ENCODE measurements around the gene COL23A1. TPM values are rescaled to one million over a fixed set of nuclear protein-coding genes. Genes with fewer than 3 reads are reported as not detected.
A peak's percentile ranks its signal among the peaks of the same experiment; 100 is the strongest.

Gene COL23A1
- polyA plus RNA-seq, 12 donors: 1.1 to 20.5 (median 2.9) TPM; not detected in 2

DNA sequence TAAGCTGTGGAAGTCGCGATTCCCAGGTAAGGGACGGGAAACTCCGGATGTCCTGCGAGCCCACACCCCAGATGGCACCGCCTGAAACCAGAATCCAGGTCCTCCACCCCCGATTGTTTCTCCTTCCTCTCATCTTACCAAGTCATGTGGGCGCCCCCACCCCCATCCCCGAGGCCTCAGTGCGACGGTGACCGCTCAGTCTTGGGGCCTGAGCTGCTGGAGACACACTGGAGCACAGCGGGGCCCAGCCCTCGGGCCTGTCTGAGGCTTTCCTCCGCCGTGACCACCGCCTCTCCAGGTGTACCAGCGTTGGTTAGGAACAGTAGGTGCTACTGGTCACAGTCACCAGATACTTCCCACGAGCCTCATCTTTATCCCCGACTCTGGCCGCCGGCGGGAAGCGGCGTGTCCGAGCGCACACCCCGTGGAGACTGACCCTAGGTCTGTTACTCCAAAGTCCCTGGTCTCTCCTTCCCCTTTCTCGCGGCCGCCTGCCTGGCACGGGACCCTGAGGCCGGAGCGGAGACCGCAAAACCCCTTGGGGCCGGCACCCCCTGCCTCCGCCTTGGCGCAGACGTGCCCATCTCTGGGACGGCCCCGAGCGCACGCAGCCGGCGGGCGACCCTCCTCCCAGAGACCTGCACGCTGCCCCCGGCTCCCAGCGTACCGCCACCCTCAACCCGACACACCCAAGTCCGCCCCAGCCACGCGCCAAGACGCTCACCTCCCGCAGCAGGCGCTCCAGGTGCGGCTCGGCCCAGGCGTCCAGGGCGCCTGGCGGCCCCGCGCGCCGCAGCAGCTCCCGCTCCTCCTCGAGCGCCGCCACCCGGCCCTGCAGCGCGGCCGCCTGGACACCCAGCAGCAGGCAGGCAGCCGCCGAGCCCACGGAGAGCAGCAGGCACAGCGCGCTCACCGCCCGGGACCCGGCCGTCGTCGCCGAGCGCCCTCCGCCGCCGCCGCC is 733 bp downstream of the COL23A1 start:
- DNase-seq: no peak

DNA sequence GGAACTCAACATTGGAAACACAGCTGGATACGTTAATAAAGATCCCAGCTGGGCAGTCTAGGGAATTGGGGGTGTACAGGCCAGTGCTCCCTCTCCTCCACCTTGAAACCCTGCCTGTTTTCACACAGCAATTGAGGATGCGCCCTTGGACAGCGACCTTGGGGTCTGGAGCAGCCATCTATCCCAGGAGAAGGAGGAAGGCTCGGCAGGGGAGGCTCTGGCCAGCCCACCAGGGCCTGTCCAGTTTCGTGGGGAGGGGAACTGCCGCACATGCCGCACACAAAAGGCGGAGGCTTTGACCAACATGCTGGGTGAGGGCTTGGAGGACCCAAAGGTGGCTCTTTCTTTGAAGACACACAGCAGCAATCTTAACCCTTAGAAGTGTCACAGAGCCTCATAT is 1.4 kb downstream of the COL23A1 start:
- no peak for DNase-seq

DNA sequence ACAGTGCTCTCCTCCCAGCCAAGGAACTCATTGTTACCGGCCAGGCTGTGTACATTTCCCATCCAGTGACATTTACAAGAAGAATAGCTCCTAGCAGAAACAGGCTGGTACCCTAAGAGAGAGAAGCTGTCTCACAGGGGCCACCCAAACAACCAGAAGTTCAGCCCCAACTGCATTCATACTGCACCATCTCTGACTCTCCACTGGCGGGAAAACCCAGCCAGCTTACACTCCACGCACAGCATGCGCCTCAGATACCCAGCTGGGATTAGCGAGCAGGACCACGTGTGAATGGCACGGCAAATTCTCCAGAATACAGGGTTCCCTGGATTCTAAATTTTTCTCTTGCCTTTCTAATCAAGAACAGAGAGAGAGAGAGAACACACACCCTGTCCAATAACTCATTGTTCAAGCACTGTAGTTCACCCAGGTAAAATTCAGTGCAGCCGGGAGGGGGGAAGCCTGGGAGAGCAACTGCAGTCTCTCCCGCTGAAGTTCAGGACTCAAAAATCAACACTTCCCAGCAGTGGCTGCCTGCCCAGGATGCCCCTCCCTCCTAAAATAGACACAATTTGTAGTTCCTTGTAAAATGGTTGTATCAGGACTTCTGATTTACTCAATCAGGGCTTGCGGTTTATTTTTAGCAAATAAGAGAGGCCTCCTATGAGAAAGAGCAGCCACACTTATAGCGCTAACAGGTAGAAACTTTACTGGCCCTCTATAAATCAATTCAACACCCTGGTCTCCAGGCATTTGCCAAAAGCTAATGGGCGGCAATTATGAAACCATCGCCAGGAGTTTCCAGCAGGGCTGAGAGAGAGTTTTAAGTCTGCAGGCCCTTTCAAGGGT is 2.2 kb downstream of the COL23A1 start:
- DNase-seq: no peak

DNA sequence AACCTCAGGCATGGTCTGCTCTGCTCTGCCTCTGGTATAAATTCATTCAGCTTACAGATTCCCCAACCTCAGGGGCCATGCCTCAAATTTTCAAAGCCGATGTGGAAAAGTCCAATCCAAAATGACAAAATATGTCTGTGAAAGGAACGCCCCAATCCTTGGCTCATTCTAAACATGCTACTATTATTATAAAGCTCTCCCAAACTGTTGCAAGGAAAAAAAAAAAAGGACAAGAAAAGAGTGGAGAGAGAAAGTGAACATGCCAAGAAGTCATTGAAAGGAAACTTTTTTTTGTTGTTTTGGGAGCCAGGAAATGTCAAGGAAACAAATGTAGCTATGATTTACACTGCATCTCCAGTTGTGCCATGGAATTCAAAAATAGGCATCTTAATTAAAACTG is 3.8 kb downstream of the COL23A1 start:
- DNase-seq: no peak

DNA sequence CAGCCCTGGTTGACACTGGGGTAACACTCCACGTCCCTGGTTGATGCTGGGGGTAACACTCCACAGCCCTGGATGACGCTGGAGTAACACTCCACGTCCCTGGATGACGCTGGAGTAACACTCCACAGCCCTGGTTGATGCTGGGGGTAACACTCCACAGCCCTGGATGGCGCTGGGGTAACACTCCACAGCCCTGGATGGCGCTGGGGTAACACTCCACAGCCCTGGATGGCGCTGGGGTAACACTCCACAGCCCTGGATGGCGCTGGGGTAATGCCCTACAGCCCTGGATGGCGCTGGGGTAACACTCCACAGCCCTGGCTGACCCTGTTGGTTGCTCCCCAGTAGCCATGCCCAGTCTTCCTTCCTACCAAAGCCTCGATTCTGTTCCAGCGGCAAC is 4.8 kb downstream of the COL23A1 start:
- DNase-seq: peak; percentile 63

DNA sequence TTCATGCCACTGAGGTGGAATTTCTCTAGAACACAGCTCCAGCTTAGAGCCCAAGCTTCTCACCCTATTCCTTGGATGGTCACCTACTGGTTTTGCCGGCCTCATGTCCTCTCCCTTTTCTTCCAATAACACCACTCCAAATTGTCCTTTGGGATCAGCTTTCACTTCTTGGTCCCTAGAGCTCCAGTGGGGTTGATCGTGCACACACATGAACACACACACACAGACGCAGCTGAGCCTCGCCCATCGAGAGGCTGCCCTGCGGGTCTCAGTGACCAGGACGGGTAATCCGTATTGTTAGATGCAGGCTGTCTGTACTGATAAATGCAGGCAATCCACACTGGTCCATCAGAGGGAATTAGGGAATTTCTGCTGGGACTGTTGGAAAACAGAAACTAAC is 6.9 kb downstream of the COL23A1 start:
- DNase-seq: no peak

DNA sequence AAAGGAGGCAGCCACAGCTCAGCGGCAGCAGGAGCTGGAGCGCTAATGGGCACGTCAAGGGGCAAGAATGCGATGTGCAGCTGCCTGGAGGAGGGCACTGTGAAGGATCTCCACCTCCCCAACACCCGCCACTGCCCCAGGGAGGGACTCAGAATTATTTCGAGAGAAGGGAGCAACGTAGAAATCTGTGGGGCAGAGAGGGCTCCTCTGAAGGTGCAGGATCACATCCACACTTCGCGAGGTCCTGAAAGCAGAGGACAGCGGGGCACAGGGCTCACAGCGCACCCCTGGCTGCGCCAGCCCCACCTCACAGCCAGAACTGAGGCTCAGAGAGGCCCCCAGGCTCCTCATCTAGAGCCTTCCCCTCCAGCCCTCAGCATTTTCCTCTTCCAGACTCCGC is 7.9 kb downstream of the COL23A1 start:
- DNase-seq: no peak

DNA sequence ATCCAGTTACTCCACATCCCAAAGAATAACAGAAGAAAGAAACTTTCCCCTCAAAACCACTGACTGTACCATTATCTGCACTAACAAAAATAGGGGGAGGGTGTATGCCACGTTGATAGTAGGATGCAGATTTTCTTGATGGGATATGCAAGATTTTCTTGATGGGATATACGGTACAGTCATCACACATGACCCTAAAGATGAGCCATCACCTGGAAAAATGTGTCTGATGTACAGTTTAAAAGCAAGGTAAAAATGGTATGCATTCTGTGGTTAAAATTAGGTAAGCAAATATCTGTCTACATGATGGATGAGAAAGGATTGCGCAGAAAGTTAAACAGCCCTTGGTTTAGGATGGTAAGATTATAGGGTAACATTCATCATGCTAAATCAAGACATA is 8.6 kb downstream of the COL23A1 start:
- no peak for DNase-seq

DNA sequence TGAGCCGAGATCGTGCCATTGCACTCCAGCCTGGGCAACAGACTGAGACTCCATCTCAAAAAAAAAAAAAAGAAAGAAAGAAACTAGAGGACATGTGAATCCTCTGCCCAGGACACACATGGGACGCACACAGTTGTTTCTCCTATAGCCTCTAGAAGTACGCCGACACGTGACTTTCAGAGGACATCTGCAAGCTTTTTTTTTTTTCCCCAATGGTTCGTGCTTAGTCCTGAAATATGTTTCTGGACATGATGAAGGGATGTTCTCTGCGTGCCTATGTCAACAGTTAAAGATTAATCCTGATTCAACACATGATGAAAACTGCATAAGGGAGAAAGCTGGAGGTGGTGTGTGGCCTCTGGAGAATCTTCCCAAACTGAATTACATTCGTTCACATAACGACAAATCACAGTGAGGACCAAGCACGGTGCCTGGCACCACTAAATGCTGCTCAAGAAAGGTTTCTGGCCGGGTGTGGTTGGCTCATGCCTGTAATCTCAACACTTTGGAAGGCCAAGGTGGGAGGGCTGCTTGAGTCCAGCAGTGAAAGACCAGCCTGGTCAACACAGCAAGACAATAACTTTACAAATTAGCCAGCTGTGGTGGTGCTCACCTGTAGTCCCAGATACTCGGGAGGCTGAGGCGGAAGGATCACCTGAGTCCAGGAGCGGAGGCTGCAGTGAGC is 9.8 kb downstream of the COL23A1 start:
- no peak for DNase-seq

DNA sequence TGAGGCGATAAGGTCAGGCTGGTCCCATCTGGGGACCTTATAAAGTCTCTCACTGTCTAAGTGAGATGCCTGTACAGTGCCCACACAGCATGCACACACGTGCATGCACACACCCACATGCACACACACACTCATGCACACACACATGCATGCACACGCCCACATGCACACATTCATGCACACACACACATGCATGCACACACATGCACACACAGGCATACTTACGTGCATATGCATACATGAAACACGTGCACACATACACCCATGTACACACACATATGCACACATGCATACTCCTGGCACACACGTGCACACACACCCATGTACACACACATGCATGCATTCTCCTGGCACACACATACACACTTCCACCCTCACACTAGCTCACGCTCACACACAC is 12.2 kb downstream of the COL23A1 start:
- no peak for DNase-seq

DNA sequence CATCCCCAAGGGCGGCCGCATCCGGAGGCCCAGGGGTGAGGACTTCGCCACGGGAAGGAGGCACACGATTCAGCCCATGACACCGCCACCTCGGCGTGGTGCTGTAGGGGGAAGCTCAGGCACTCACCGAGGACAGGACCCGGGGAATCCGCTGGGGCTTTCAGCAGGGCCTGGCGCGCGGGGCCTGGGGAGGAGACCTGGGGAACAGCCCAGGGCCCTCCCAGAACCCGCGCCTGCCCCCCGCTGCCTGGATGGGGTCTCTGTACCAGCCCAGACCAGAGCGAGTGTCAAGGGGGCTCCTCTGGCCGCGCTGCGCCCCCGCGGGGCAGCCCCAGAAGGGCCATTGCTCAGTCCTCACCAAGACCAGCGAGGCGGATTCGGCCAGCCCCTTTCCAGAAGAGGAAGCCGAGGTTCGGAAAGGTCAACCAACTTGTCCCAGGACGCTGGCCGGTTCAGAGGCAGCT is 12.8 kb downstream of the COL23A1 start:
- DNase-seq: no peak

DNA sequence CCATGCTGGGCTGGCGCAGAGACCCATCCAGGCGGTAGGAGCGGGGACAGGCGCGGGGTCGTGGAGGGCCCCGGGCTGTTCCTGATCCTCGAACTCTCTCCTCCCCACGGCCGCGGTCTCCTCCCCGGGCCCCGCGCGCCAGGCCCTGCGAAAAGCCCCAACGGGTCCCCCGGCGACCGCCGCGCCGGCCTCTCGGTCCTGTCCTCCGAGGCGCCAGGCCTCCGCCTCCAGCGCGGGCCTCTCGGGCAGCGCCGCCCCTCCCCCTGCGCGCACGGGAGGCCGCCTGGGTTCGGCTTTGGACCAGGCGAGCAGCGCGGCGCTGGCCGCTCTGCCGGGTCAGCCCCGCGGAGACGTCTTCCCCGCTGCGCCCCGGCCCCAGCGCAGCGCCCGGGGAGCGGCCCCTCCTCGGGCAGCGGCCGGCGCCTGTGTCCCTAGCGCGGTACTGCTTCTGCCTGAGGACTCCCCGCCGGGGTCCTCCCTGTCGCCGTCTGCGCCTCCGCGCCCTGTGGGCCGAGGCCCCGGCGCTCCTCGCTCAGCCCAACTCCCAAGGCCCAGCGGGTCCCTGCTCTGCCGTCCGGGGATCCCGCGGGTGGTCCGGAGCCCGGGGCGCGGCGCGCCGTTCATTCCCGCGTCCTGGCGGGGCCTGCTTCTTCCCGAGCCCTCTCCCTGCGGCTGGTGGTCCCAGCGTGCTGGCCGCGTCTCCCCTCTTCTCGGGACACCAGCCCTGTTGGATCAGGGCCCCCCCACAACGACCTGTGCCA is 13.4 kb downstream of the COL23A1 start:
- DNase-seq: no peak

DNA sequence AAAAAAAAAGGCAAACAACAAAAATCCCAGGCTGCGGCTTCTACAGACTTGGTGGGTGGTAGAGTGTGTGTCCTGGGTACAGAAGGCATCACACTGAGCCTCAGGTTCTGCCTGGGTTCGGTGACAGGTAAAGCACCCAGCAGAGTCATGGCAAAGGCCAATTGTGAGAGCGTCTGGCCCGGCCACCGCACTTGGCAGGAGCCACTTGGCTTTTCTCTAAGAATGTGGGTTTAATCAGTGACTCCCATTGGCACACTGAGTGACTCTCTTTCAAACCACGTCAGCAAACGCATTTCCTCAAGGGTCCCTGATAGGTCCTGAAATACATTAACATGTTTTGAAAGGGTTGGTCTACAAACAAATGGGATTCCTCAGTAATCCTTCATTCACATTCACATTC is 17.0 kb downstream of the COL23A1 start:
- DNase-seq: no peak

DNA sequence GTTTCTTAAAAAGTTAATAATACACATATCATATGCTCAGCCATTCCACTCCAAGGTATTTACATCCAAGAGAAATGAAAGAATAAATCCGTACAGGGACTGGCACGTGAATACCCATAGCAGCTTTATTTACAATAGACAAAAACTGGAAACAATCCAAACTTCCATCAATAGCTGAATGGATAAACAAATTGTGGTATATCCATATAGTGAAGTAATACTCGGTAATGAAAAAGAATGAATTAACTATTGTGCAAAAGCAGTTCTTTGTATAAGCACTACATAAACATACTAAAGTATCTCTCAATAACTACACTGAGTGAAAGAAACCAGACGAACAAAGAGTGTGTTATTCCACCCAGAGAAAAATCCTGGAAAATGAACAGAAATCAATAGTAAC is 17.6 kb downstream of the COL23A1 start:
- no peak for DNase-seq

DNA sequence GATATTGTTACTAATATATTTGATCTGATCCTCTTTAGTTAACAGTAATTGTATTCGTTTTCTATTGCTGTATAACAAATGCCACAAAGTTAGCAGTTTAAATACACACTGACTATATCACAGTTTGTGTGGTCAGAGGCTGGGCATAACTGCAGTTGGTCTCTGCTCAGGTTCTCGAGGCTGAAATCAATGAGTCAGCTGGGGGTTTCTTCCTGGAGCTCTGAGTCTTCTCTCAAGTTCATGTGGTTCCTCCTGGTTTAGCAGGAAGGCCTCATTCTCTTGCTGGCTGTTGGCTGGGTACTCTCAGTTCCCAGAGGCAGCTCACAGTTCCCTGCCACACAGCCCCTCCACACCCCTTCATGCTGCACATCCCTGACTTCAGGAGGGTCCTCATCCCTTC is 20.7 kb downstream of the COL23A1 start:
- no peak for DNase-seq

DNA sequence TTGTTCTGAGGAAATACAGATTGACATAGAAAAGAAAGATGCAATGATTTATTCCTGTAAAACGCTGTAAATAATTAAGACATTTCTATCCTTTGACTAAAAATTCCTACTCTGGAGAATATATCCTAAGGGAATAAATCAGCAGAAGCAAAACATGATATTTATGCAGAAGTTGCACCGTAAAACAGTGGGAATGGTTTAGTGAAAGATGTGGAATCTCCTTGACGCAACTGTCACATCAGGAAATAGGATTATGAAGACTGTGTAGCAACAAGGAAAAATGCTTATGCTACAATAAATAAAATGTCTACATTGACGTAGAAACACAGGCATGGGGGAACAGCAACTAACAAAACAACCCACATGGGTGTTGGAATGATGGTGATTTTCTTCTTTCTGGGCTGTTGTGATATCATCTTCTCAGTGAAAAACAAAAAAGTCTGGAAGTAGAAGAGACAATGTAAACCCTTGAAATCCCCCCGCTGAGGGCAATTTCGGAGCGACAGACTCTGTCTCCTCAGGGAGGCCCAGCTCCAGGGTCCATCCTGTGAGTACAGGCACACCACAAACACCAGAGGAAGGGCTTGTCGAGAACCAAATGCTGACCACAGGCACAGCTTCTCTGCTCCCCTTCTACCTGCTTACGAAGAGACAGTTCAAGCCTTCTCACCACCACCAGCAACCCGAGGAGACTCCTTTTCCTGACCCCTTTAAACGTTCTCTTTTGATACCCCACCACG is 25.2 kb downstream of the COL23A1 start:
- no peak for DNase-seq

DNA sequence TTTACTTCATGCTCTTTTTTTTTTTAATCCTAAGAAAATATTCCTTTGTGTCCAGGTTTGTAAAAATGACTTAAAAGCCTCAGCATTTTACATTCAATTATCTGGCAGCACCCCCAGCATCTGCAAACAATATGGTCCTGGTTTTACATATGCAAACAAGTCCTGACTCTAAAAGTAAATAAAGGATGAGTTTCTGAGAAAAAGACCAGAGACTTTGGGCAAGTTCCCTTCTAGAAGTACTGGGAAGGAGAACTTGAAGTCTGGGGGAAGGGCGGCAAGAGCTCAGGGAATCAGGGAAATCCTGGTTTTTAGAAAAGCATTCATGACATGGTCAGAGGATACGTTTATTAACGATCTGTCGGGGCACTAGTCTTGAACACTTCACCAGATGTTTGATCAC is 25.8 kb downstream of the COL23A1 start:
- DNase-seq: no peak

DNA sequence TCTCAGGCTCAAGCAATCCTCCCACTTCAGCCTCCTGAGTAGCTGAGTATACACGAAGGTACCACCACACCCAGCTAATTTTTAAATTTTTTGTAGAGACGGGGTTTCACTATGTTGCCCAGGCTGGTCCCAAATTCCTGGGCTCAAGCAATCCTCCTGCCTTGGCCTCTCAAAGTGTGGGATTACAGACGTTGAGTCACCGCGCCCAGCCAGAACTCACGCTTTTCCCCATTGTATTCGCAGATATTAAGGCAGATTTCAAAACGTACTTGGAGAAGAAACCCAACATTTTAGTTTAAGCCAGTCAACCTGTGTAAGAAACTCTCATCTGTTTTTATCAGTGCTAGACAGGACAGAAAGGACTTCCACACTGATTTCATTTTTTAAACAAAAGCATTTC is 26.6 kb downstream of the COL23A1 start:
- no peak for DNase-seq

DNA sequence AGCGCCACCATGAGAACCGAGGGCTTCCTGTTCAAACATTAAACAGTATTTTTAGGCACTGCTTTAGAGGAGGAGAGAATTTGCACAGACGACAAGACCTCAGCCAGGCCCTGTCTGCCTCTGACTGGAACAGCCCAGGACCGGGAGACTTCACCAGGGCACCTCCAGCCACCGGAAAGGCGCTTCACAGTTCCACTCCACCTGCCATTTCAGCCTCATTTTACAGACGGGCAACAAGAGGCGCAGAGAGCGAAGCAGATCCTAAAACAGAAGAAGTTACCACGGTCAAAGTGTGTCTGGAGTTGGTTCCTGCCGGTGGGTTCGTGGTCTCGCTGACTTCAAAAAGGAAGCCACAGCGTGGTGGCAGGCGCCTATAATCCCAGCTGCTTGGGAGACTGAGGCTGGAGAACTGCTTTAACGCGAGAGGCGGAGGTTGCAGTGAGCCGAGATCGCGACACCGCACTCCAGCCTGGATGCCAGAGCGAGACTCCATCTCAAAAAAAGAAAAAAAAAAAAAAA is 28.4 kb downstream of the COL23A1 start:
- DNase-seq: no peak

DNA sequence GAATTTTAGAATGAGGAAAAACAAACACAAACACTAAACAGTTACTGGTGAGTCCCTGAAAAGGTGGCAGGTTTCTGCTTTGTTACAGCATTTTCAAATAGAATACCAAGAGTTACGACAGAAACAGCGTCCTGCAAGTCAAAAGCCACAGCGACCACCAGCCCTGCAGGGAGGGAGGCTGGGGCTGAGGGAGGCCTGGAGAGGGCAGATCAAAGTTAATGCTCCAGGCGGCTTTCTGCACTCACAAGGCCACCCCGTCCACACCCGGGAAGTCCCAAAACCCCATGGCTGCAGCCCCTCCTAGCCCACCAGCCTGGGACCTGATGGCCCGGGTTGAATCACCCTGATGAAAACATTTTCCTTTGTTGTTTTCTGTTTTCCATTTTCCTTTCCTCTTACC is 29.3 kb downstream of the COL23A1 start:
- no peak for DNase-seq

All from muscle of arm (tissue), 12 donors.